ENCODE measurements around the gene MRC1.
"Not testable (repeated sequence)": the region's sequence is repeated elsewhere in the genome, so short reads cannot be mapped to it uniquely, and the experiment has no call there.

The MRC1 gene

DNA sequence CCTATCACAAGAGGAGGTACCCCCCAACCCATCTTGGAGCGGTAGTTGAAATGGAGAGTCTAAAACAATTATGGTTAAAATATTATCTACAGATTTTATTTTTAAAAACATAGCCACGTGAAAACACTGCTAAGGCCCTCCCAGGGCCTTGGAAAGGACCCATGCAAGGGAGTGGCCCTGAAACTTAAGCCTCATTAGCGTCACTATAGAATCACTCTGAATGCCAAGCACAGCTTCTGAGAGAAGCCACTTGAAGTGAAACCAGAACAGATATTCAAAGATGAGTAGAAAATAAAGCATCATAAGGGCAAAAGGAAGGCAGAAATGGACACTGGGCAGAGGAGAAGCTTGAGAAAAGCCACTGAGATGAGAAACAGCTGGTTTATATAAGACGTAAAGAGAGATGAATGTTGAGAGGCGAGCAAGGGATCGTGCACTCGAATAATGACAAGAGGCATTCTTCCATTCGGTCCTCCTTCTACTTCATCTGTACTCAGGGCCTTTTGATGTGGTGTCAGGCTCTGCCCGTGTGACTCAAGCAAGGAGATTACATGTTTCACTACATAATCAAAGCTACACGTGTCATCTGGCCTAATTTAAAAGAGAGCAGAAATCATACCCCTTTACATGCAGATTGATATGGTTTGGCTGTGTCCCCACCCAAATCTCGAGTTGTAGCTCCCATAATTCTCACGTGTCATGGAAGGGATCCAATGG is 109.2 kb downstream of the MRC1 start:
- POLR2A ChIA-PET = no interaction called here
- no peak for DNase-seq (ENCODE audit: extremely low spot score)
- CTCF ChIA-PET = no interaction called here
- TF ChIP-seq, protein P1, sequence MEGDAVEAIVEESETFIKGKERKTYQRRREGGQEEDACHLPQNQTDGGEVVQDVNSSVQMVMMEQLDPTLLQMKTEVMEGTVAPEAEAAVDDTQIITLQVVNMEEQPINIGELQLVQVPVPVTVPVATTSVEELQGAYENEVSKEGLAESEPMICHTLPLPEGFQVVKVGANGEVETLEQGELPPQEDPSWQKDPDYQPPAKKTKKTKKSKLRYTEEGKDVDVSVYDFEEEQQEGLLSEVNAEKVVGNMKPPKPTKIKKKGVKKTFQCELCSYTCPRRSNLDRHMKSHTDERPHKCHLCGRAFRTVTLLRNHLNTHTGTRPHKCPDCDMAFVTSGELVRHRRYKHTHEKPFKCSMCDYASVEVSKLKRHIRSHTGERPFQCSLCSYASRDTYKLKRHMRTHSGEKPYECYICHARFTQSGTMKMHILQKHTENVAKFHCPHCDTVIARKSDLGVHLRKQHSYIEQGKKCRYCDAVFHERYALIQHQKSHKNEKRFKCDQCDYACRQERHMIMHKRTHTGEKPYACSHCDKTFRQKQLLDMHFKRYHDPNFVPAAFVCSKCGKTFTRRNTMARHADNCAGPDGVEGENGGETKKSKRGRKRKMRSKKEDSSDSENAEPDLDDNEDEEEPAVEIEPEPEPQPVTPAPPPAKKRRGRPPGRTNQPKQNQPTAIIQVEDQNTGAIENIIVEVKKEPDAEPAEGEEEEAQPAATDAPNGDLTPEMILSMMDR (IDR thresholded peaks at IDR 0.05; ENCODE audit: control extremely low read depth, extremely low read depth, low read depth, missing control alignments) = no peak

DNA sequence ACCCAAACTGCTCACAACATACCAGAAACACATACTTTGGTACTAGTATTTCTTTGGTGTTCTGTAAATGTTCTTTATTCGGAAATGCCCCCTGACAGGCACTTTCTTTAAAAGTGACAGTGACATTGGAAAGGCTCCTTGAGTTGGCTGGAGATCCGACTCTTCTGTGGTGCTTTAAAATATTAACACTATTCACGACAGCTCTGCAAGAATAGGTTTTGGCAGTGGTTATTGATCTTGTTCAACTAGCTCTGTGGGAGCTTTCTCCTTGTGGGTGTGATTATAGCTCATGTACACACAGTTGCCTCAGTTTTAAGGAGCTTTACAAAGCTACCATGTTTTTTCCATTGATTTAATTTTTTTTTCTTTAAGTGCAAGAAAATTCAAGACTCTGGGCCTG is 112.2 kb downstream of the MRC1 start:
- TF ChIP-seq, protein P1 (IDR thresholded peaks at IDR 0.05; ENCODE audit: control extremely low read depth, extremely low read depth, low read depth, missing control alignments) = no peak
- POLR2A ChIA-PET = no interaction called here
- no peak for DNase-seq (ENCODE audit: extremely low spot score)
- CTCF ChIA-PET = interaction anchor here (1.0 to 1.5 kb wide), 2 partner anchors 11 to 17 kb away, joined by 3 to 4 read pairs; no protein-coding TSS in a partner anchor

DNA sequence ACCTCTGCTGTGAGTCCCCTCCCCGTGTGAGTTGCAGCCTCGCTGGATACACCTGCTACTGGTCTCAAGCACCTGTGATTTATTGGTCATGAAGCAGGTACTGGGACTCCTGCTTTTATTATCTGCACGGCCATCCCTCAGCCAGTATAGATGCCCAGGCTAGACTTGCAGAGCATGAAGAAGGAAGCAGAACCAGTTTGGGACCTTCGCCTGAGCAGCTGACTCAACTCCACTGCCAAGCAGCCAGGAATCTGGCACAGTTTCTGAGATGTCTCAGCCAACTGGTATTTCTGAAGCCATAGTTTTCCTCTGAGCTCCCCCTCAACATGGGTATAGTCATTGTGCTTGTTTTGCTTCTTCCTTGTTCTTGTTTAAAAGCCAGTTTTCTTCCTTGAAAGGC is 114.6 kb downstream of the MRC1 start:
- ChIA-PET CTCF (interaction anchor here (1.6 kb wide), 2 partner anchors 10 to 33 kb away, joined by 3 read pairs; no protein-coding TSS in a partner anchor), POLR2A (no interaction called here)
- no peak for DNase-seq (ENCODE audit: extremely low spot score)
- TF ChIP-seq, protein P1 (IDR thresholded peaks at IDR 0.05; ENCODE audit: control extremely low read depth, extremely low read depth, low read depth, missing control alignments) = no peak

DNA sequence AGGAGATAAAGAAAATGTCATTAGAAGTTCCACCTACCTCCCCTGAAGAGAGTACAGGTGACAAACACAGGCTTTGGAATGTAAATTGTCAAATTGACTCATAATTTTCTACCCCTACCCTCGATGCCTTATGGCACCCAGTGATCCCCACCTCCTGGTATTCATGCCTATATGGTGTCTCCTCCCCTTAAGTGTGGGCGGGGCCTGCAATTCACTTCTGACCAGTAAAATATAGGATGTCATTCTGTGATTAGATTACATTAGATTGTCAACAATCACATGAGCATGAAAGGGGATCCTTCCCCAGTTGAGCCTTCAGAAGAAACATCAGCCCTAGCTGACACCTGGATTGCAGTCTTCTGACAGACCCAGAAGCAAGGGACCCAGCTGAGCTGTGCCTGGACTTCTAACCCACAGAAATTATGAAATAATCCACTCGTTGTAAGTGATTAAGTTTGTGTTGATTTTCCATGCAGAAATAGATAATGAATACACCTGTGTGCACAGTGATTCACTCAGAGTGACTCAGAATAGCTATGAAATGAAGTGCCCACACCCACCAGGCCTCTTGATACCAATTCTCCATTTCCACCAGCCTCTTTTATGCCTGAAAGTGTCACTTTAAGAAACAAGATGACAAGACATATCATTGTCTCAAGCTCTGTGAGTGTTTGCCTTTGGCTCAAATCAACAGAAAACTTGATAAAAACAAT is 134.0 kb downstream of the MRC1 start:
- ChIA-PET CTCF (no interaction called here), POLR2A (no interaction called here)
- TF ChIP-seq, protein P1 (IDR thresholded peaks at IDR 0.05; ENCODE audit: control extremely low read depth, extremely low read depth, low read depth, missing control alignments) = no peak
- no peak for DNase-seq (ENCODE audit: extremely low spot score)

DNA sequence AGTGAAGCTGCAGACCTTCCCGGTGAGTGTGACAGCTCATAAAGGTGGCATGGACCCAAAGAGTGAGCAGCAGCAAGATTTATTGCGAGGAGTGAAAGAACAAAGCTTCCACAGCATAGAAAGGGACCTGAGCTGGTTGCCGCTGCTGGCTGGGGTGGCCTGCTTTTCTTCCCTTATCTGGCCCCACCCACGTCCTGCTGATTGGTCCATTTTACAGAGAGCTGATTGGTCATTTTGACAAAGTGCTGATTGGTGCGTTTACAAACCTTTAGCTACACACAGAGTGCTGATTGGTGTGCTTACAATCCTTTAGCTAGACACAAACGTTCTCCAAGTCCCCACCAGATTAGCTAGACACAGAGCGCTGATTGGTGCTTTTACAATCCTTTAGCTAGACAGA is 141.1 kb downstream of the MRC1 start:
- CTCF ChIA-PET = interaction anchor here (1.3 to 1.4 kb wide), 2 partner anchors 12 to 40 kb away, joined by 4 to 7 read pairs; no protein-coding TSS in a partner anchor
- POLR2A ChIA-PET; DNase-seq (ENCODE audit: extremely low spot score): not testable (repeated sequence)

DNA sequence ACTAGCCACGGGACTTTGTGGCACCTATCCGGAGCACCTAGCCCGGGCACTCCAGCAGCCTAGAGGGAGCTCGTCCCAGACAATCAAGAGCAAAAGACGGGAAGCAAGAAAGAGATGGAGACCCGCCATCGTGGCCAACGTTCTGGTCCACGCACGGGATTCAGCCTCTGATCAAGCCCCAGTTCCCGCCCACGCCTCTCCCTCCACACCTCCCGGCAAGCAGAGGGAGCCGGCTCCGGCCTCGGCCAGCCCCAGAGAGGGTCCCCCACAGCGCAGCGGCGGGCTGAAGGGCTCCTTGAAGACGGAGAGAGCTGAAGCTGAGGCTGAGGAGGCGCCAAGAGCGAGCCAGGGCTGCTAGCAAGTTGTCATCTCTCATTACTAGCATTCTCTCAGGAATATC is 141.6 kb downstream of the MRC1 start:
- ChIA-PET POLR2A (no interaction called here), CTCF (interaction anchor here (1.3 to 1.4 kb wide), 2 partner anchors 12 to 40 kb away, joined by 4 to 7 read pairs; no protein-coding TSS in a partner anchor)
- DNase-seq (ENCODE audit: extremely low spot score) = no peak
- TF ChIP-seq, protein P1 (IDR thresholded peaks at IDR 0.05; ENCODE audit: control extremely low read depth, extremely low read depth, low read depth, missing control alignments) = no peak

DNA sequence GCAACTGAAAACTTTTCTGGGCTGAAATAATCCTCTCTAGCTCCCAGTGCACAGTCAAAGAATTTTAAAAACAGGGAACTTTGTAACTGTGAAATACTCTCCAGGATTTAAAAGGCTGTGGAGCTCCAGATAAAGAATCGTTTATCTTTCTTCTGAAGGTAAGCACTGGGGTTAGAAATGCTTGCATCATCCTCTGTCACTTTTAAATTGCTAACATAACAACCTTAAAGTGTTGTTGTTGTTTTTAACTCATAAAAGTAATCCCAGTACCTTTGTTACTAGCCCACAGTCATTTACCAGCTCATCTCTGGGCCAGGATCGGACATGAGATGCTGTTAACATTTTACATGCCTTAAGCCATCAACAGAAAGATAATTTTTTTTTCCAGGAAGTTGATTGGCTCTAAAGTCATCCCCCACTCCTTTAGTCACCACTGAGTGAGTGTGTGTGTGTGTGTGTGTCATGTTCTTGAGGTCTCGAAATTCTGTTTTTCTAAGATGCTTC is 142.8 kb downstream of the MRC1 start, which contains the start of gene SLC39A12:
TSS of gene SLC39A12 (plus strand) at position 51 of the 504 bp plus-strand sequence. CDS start 1,359 bp downstream, outside the sequence.
- no peak for DNase-seq (ENCODE audit: extremely low spot score)
- ChIA-PET POLR2A (no interaction called here), CTCF (interaction anchor here (1.0 to 1.5 kb wide), 2 partner anchors 11 kb away, joined by 3 to 4 read pairs; no protein-coding TSS in a partner anchor)
- TF ChIP-seq, protein P1 (IDR thresholded peaks at IDR 0.05; ENCODE audit: control extremely low read depth, extremely low read depth, low read depth, missing control alignments) = no peak

DNA sequence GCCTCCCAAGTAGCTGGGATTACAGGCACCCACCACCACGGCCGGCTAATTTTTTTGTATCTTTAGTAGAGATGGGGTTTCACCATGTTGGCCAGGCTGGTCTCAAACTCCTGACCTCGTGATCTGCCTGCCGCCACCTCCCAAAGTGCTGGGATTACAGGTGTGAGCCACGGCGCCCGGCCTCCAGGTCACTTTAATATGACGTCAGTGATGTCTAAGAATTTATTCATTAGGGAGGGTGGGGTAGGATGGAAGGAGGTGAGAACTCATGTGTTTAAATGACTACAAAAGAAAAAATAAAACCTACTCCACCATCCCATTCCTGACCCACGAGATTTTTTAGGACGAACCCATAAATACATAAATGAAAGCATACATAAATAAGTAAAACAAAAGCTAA is 145.2 kb downstream of the MRC1 start:
- CTCF ChIA-PET; POLR2A ChIA-PET; DNase-seq (ENCODE audit: extremely low spot score): not testable (repeated sequence)
